Natural killer cell (primary cell): ENCODE data around the gene ANXA5. TPM values are rescaled to one million over a fixed set of nuclear protein-coding genes. Genes with fewer than 3 reads are reported as not detected.

Experiments
- ATAC-seq, 3 donors: fragments of 150-1000 bp in 2 of 3; fragments of 200-7000 bp in 1 of 3; cut with Tn5 transposase; 1 replicate in 1 of 3; 2 replicates in 2 of 3; pipeline ENCODE4 v1.10.0; 2021; ENCODE audit warnings: mild to moderate bottlenecking in 2 of 3, moderate library complexity in 2 of 3
- DNase-seq, 2 donors: peaks; one replicate each; pipeline versions ENCODE4 v3.0.0 to v3.0.0-alpha.2; 2013 to 2021; ENCODE audit warnings: mixed read lengths in 1 of 2
- H3K27ac ChIP-seq: one replicate; pipeline ENCODE4 v1.5.1; 2013; ENCODE audit warnings: mild to moderate bottlenecking, low read length
- H3K27me3 ChIP-seq: one replicate; pipeline ENCODE4 v1.6.1; 2013; ENCODE audit warnings: low read length; ENCODE audit not compliant: control insufficient read depth, insufficient read depth
- H3K36me3 ChIP-seq: one replicate; pipeline ENCODE4 v1.6.1; 2013; ENCODE audit warnings: low read length; ENCODE audit not compliant: control insufficient read depth, insufficient read depth
- H3K4me1 ChIP-seq: one replicate; pipeline ENCODE4 v1.6.1; 2013; ENCODE audit warnings: low read length; ENCODE audit not compliant: control insufficient read depth, insufficient read depth
- H3K4me3 ChIP-seq: one replicate; pipeline ENCODE4 v1.5.1; 2013; ENCODE audit warnings: low read length
- H3K9me3 ChIP-seq: one replicate; pipeline ENCODE4 v1.6.1; 2013; ENCODE audit warnings: low read length; ENCODE audit not compliant: control insufficient read depth, insufficient read depth
- H3K27ac Mint-ChIP-seq, 2 donors: one replicate each; pipeline ENCODE4 v1.8.0; 2022; ENCODE audit warnings: mild to moderate bottlenecking in 2 of 2, mixed read lengths in 2 of 2, moderate library complexity in 1 of 2
- H3K27me3 Mint-ChIP-seq, 2 donors: one replicate each; pipeline ENCODE4 v1.8.0; 2022; ENCODE audit warnings: low read depth in 2 of 2, mixed read lengths in 2 of 2
- H3K36me3 Mint-ChIP-seq: one replicate; pipeline ENCODE4 v1.8.0; 2022; ENCODE audit warnings: mixed read lengths
- H3K4me1 Mint-ChIP-seq, 2 donors: one replicate each; pipeline ENCODE4 v1.8.0; 2022; ENCODE audit warnings: mixed read lengths in 2 of 2
- H3K4me3 Mint-ChIP-seq: one replicate; pipeline ENCODE4 v1.8.0; 2022; ENCODE audit warnings: mild to moderate bottlenecking, moderate library complexity, mixed read lengths
- H3K9me3 Mint-ChIP-seq, 2 donors: one replicate each; pipeline ENCODE4 v1.8.0; 2022; ENCODE audit warnings: mixed read lengths in 2 of 2
- CTCF ChIP-seq: fragments of 200-600 bp; IDR thresholded peaks from one replicate; pipeline ENCODE4 v1.8.0; 2022; ENCODE audit warnings: antibody characterized with exemption
- WGBS: methylation state at CpG from one replicate; pipeline ENCODE4 v1.1.7; 2013; ENCODE audit warnings: missing lambda C conversion rate; ENCODE audit not compliant: insufficient coverage; 5-methylcytosine and 5-hydroxymethylcytosine counted together
- intact Hi-C: fragments of 100-400 bp; cut with micrococcal nuclease; formaldehyde crosslinking; loops from one replicate; pipeline ENCODE4 v1.14.2; 2022
- total RNA-seq, 4 donors: library from RNA; stranded (reverse); fragments of 120-200 nt in 1 of 4; gene quantifications; one replicate each; pipeline versions ENCODE4 v1.2.3 to v1.2.4, GENCODE V29; 2013 to 2022

The ANXA5 gene
- total RNA-seq, 3 donors from 2014 or later (not counting 1 experiment from before 2014, with no cell fraction given), result 24.9 to 74.4 (median 33.1) TPM

GRCh38 chr4:121668368-121669162, 28.2 kb downstream of the ANXA5 start:
- intact Hi-C loops, result no loop called here
- H3K4me1 Mint-ChIP-seq, result no peaks in the 10 kb centered on the region
- no peak overlapping the region for H3K27ac Mint-ChIP-seq
- H3K36me3 Mint-ChIP-seq, result peaks cover 12% of the 10 kb centered on the region
- H3K27ac ChIP-seq, result no peak overlapping the region
- DNase-seq (no peak), ATAC-seq (no peak)
- H3K4me3 Mint-ChIP-seq, result no peak overlapping the region
- H3K4me3 ChIP-seq, result no peak overlapping the region
- no peaks in the 10 kb centered on the region for H3K9me3 ChIP-seq
- H3K27me3 ChIP-seq, result no peaks in the 10 kb centered on the region
- TF ChIP-seq CTCF, result no peak
- no peaks in the 10 kb centered on the region for H3K9me3 Mint-ChIP-seq
- WGBS, result 95% methylated on average over 4 of the region's 4 CpGs
- no peaks in the 10 kb centered on the region for H3K4me1 ChIP-seq
- peaks cover 0 to 5% of the 10 kb centered on the region in 2 donors for H3K27me3 Mint-ChIP-seq
- peaks cover 19% of the 10 kb centered on the region for H3K36me3 ChIP-seq

GRCh38 chr4:121666091-121666679, 30.6 kb downstream of the ANXA5 start:
- Histone ChIP-seq H3K36me3 (peaks cover 17% of the 10 kb centered on the region), H3K9me3 (no peaks in the 10 kb centered on the region), H3K4me3 (no peak overlapping the region), H3K4me1 (no peaks in the 10 kb centered on the region), H3K27me3 (no peaks in the 10 kb centered on the region), H3K27ac (no peak overlapping the region)
- intact Hi-C loops, result no loop called here
- Mint-ChIP-seq H3K4me3 (no peak overlapping the region), H3K27ac (no peak overlapping the region), H3K36me3 (no peaks in the 10 kb centered on the region), H3K27me3 (no peaks in the 10 kb centered on the region), H3K4me1 (no peaks in the 10 kb centered on the region), H3K9me3 (no peaks in the 10 kb centered on the region)
- no peak for ATAC-seq
- DNase-seq, result no peak
- no peak for TF ChIP-seq CTCF

- WGBS, result 83% methylated on average over 2 of the region's 3 CpGs
- Histone ChIP-seq H3K27me3 (no peaks in the 10 kb centered on the region), H3K4me1 (no peaks in the 10 kb centered on the region), H3K4me3 (no peak overlapping the region), H3K9me3 (no peaks in the 10 kb centered on the region), H3K36me3 (peaks cover 17% of the 10 kb centered on the region), H3K27ac (no peak overlapping the region)
- H3K27me3 Mint-ChIP-seq, result no peaks in the 10 kb centered on the region
- intact Hi-C loops, result no loop called here
- H3K4me3 Mint-ChIP-seq, result no peak overlapping the region
- no peaks in the 10 kb centered on the region for H3K36me3 Mint-ChIP-seq
- no peaks in the 10 kb centered on the region for H3K9me3 Mint-ChIP-seq
- ATAC-seq (no peak), DNase-seq (no peak)
- H3K27ac Mint-ChIP-seq, result no peak overlapping the region
- no peak for TF ChIP-seq CTCF
- peaks cover 5 to 6% of the 10 kb centered on the region in 2 donors for H3K4me1 Mint-ChIP-seq
These were observed 31.4 kb downstream of the ANXA5 start for GRCh38 chr4:121665371-121665770.
